Stimulated activated CD4-positive, alpha-beta T cell treated with anti-CD3 and anti-CD28 coated beads, Interleukin-1b, Interleukin-23, amount 100 ng/mL, for 48 hours (primary cell): ENCODE measurements around the gene UBR4.
"Not testable (repeated sequence)": the region's sequence is repeated elsewhere in the genome, so short reads cannot be mapped to it uniquely, and the experiment has no call there.

Experiments used
- DNase-seq: peaks from one replicate; pipeline ENCODE4 v3.0.0-alpha.2; 2020

UBR4 gene

DNA sequence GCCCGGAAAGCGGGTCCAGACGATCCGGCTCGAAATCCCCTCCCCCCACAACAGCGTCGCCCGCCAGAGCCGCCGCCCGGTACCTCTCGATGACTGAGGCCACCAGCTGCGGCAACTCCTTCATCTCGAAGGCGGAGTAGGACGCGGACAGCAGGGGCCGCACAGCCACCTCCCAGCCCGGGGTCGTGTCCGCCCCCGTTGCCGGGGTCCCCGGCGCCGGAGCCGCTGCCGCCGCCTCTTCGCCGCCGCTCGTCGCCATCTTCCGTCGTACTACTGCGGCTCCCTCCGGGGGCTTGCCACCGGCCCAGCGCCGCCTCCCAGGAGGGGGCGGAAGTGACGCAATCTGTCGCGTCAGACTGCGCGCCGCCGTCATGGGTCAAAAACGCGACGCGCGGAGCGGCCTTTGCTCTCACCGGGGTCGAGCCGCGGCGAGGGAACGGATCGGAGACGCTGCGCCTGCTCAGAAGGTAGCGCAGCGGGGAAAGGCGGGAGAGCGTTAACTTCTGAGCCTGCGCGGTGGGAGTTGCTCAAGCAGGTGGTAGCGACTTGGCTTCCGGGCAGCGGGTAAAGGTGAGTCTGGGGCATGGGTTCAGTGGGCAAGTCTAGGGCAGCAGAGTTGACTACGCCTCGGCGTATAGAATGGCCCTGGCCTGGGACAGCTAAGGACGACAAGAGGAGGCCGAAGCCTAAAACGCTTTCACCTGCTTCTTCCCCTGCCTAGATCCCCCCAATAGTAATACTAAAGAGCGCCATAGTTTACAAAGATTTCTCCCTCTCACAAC, at the start of gene UBR4:
UBR4 (minus strand) TSS at position 277 of the 782 bp plus-strand sequence; CDS start at position 259, 18 bp downstream.
- peak; percentile 97 for DNase-seq

DNA sequence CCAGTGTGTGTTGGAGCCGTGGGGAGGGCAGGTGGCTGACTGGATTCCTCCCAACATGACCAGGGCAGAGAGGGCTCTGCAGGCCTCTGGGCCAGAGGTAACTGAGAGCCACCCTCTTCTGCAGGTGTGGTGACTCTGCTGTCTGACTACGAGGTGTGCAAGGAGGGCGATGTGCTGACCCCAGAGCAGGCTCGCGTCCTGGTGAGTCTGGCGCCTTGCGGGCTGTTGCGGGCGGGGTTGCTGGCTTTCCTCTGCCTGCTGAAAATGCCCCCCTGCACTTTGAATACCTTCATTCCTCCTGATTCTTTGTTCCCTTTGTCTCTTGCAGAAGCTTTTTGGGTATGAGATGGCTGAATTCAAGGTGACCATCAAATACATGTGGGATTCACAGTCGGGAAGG, 48.3 kb upstream of the UBR4 start:
- DNase-seq: no peak

- DNase-seq: peak; percentile 30
Observed at GRCh38 chr1:19257178-19257914, 47.3 kb upstream of the UBR4 start.

DNA sequence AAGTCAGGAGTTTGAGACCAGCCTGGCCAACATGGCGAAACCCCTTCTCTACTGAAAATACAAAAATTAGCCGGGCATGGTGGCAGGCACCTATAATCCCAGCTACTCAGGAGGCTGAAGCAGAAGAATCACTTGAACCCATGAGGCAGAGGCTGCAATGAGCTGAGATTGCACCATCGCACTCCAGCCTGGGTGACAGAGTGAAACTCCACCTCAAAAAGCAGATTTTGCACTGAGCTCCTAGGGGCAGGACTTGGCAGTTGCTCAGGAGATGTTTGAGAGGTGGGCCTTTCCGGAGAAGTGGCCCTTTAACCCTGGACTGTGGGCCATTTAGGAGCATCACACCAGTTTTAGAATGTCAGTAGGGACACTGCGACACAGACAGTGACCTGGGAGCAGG, 46.2 kb upstream of the UBR4 start:
- not testable (repeated sequence) for DNase-seq

- DNase-seq: no peak
Observed at GRCh38 chr1:19255288-19255687, 45.2 kb upstream of the UBR4 start.

DNA sequence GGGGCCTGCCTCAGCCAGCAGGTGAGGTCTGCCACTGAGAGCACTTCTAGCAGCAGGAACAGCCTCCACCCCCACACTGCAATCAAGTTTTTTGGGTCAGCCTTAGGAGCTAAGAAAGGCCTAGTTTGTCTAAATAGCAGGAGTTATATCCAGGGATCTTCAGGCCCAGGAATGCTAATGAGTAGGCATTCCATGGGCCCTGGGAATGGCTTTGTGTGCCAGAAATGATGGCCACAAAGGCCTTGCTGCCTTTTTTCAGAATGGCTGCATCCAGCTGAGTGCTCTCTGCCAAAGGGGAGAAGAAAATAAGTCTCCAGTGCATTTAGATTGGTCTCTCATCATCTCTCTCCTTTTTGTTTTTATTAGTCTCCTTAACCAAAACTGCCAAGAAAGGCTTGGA, 44.4 kb upstream of the UBR4 start:
- no peak for DNase-seq

DNA sequence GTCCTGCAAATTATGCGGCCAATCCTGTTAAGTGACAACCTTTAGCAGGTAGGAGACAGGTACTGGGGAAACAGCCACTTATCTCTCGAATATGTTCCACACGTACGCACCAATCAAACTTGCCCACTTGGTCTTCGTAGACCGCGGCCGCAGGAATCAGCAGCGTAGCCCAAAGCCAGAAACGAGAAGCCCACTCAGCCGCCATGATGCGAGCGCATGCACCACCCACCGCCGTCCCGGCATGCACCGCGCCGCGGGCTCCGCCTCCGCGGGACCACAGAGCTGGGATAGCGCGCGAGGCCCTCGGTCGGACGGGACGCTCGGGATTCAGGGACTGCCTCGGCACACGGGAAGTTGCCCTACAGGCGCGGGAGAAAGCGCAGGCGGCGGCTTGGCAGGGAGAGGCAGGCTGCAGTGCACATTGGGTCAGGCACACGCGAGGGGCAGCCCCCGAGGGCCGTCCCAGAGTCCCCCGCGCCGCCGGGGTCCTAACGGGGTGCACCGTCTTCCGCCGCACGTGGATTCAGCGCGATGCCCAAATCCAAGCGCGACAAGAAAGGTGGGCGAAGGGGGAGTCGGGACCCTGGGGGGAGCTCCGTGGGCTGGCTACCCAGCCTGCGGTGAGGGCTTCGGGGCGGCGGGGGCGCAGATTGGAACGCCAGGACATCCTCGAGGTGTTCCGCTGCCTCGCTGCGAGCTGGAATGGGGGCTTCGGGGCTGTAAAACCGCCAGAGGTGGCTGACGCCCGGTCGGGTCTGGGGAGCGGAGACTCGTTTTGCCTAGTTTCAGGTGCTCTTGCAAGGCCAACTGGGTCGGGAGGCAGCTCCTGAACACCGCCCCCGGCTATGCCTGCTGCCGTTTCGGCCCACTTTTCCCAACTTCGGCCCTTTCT, 41.5 kb upstream of the UBR4 start, which contains the start of the genes EMC1 and MRTO4:
EMC1 (minus strand) TSS at position 220 of the 892 bp plus-strand sequence; CDS start at position 205, 15 bp downstream.
MRTO4 (plus strand) TSS at position 501 of the 892 bp plus-strand sequence; CDS start at position 532, 31 bp downstream.
- DNase-seq: peak; percentile 90

GRCh38 chr1:19250629-19251304, 40.7 kb upstream of the UBR4 start:
- DNase-seq: no peak

DNA sequence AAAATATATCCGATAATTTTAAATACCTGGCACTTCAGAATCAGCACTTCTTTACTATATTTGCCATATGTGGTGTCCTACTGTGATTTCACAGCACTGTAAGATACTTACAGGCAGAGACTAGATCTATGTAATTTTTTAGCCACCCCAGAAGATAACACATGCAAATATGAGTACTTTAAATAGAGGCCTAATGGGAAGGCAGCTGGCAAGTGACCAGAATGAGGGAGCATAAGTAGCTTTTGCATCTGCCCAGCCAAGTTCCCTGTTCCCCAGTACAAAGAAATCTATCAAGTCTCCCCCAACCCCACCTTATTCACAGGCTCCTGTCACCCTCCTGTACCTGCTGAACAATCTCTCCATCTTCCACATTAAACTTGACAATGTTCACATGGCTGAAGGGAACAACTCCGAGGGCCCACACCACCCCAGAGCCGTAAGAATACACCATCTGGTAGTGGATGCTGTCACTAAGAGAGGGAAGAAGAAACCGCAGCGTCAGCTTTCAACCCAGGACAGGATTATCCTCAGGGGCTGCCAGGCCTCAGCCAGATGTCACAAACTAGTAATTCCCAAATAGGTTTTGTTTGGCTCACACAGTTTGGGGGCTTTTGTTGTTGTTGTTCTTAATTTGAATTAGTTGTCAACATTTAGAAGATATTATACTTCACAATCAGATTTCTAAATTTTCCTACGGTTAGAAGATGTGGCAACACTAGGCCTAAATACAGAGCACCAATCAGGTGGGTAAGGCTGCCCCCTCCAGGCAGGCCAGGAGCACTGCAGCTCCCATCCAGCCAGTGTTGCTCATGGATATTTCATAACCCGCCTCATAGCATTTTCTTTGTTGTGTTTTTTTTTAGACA, 30.8 kb upstream of the UBR4 start:
- peak; percentile 66 for DNase-seq

DNA sequence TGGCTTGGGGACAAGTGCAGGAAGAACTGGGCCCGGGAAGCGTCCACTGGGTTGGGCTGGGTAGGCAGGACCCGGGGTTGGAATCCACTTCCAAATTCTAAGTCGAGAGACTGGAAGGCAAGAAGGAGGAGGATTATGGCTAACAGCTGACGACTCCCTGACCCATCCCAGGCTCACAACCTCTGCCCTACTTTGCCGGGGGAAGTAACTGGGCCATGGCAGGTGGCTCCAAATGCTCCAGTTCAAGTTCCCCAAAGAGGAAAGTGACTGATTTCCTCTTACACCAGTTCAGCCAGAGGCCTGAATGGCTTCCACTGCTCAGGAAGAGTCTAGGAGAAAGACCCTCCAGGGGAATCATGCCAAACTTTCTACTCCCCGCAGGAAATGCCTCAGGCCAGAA, 29.8 kb upstream of the UBR4 start:
- no peak for DNase-seq

DNA sequence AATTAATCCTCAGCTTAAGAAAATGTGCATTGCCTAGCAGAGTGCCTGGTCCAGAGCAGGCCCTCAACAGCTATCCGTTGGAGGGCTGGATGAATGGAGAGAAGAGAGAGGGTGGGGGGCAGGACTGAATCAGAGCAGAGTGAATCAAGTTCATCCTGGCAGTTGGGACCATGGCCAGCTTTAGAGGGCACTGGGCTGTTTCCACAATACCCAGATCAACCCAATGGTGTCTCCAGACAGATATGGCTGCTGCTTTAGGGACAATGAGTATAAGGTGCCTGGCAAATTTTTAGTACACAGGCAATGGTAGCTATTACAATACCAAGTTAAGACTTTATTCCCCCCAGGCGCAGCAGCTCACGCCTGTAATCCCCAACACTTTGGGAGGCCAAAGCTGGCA, 24.2 kb upstream of the UBR4 start:
- DNase-seq: no peak

DNA sequence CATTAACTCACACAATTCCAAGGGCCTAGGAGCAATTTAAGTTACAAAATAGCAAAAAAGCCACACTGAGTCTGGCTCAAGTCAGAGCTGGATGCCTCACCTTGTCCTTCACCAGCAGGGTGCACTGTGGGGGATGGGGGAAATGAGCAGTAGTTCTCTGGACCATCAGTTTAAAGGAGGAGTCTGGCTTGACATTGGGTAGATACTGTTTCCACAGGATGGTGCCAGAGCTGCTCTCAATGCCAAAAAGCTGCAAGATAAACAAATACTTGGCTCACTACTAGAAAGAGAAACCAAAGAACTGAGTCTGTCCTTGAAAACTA, 22.4 kb upstream of the UBR4 start:
- DNase-seq: no peak

- not testable (repeated sequence) for DNase-seq
Observed at GRCh38 chr1:19231736-19232523, 21.9 kb upstream of the UBR4 start.

GRCh38 chr1:19229828-19230325, 19.8 kb upstream of the UBR4 start:
- no peak for DNase-seq

DNA sequence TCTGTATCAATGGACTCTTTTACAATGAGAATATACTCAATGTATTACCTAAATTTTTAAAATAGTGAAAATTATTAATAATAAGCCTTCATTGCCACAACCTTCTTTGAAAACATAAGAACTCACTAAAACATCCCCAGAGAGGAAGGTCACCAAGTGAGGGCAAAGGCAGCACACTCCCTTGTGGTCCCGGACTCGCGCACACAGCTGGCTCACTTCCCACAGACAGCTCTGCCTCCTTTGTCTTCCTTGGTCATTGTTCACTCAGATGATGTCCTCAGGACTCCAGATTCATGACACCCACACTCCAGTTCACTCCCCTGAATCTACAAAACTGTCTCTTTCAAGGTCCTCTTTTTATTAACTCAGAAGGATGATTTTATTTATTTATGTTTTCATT, 19.2 kb upstream of the UBR4 start:
- DNase-seq: no peak

GRCh38 chr1:19222979-19223824, 13.1 kb upstream of the UBR4 start:
- no peak for DNase-seq

- DNase-seq: no peak
Observed at GRCh38 chr1:19222573-19222972, 12.5 kb upstream of the UBR4 start.

GRCh38 chr1:19220991-19221390, 10.9 kb upstream of the UBR4 start:
- no peak for DNase-seq

DNA sequence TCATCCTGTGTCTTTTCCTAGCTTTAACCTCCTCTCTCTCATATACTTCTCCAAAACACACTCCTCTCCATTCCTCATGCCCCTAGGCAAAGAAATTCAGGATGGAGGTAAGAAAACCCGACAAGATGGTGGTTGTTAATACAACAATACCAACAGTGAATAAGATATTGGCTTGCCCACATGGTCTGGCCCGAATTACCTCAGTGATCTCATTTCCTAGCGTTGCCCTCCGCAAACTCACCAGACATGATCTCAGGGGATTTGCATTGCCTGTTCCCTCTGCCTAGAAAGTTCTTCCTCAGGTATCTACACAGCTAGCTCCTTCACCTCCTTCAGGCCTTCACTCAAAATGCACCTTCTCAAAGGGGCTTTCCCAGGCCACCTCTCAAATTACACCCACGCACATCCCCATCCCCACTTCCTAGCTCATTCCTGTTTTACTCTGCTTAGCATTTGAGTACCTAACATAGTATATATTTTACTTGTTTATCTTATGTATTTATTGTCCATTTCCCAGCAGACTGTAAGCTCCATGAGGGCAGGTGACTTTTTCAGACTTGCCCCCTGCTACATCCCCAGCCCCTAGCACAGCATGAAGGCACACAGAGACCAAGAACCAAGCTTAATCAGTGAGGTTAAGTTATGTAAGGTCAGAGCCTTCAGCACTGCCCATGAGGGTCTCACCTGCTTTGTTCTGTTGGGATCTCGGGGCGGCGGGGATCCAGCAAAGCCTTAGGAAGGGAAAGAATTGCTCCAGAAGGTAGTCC, 10.2 kb upstream of the UBR4 start:
- DNase-seq: no peak
